PC-9 (cell line): ENCODE data around the gene ITPRIP. TPM values are rescaled to one million over a fixed set of nuclear protein-coding genes. Genes with fewer than 3 reads are reported as not detected.

ENCODE experiments used
- BruUV-seq: library from RNA; stranded (reverse); fragments of 400-500 nt; replicated peaks from 2 replicates; lab custom pipeline; 2021; lab: Mats Ljungman, UMichigan
- CTCF ChIA-PET: fragments of 300-600 bp; sonication (Branson Sonifier 250); formaldehyde crosslinking; loops from one replicate; lab custom pipeline; 2022; ENCODE audit warnings: antibody characterized with exemption; lab: Charles Lee
- POLR2A ChIA-PET: fragments of 300-600 bp; sonication (Branson Sonifier 250); formaldehyde crosslinking; loops from one replicate; lab custom pipeline; 2022; ENCODE audit warnings: antibody characterized with exemption; ENCODE audit not compliant: unreplicated experiment; lab: Charles Lee
- DNase-seq, 2 experiments: peaks; one replicate each; pipeline versions ENCODE4 v3.0.0 to v3.0.0-alpha.2; 2015 to 2022; ENCODE audit warnings: mixed read lengths in 1 of 2
- H2AFZ ChIP-seq: fragments of 200-600 bp; sonication (generic); 2 replicates; pipeline ENCODE4 v1.8.1; 2017; ENCODE audit warnings: antibody characterized with exemption
- H3F3A ChIP-seq: fragments of 200-600 bp; sonication (generic); 2 replicates; pipeline ENCODE4 v1.8.1; 2017; ENCODE audit warnings: antibody characterized with exemption, mild to moderate bottlenecking, low read depth; ENCODE audit not compliant: insufficient read depth
- H3K27ac ChIP-seq: fragments of 200-600 bp; sonication (generic); 2 replicates; pipeline ENCODE4 v1.6.1; 2016; ENCODE audit warnings: mixed run types
- H3K27me3 ChIP-seq: fragments of 200-600 bp; sonication (generic); 2 replicates; pipeline ENCODE4 v1.6.1; 2016; ENCODE audit warnings: low read depth, mixed run types; ENCODE audit not compliant: insufficient read depth
- H3K36me3 ChIP-seq: fragments of 200-600 bp; sonication (generic); 2 replicates; pipeline ENCODE4 v1.6.1; 2016; ENCODE audit warnings: low read depth, mixed run types
- H3K4me1 ChIP-seq: fragments of 200-600 bp; sonication (generic); replicated peaks from 2 replicates; pipeline ENCODE4 v1.6.1; 2016; ENCODE audit warnings: mixed run types; ENCODE audit not compliant: insufficient read depth
- H3K4me2 ChIP-seq: fragments of 200-600 bp; sonication (generic); 2 replicates; pipeline ENCODE4 v1.6.1; 2017; ENCODE audit warnings: mixed run types
- H3K4me3 ChIP-seq: fragments of 200-600 bp; sonication (generic); 2 replicates; pipeline ENCODE4 v1.6.1; 2016; ENCODE audit warnings: mixed run types
- H3K79me2 ChIP-seq: fragments of 200-600 bp; sonication (generic); 2 replicates; pipeline ENCODE4 v1.6.1; 2017; ENCODE audit warnings: low read depth, mixed run types
- H3K9me2 ChIP-seq: fragments of 200-600 bp; sonication (generic); 2 replicates; pipeline ENCODE4 v1.8.1; 2017; ENCODE audit warnings: mild to moderate bottlenecking; ENCODE audit not compliant: insufficient read depth
- H3K9me3 ChIP-seq: fragments of 200-600 bp; sonication (generic); 2 replicates; pipeline ENCODE4 v1.8.1; 2016; ENCODE audit warnings: low read depth; ENCODE audit not compliant: insufficient read depth
- H4K20me1 ChIP-seq: fragments of 200-600 bp; sonication (generic); 2 replicates; pipeline ENCODE4 v1.8.1; 2017; ENCODE audit not compliant: insufficient read depth
- CTCF ChIP-seq: fragments of 200-600 bp; sonication (generic); conservative IDR thresholded peaks from 2 replicates; pipeline ENCODE4 v1.6.1; 2017; ENCODE audit warnings: mixed run types, antibody characterized with exemption, mild to moderate bottlenecking, moderate library complexity
- EZH2 ChIP-seq: fragments of 200-600 bp; sonication (generic); IDR thresholded peaks from 2 replicates; pipeline ENCODE4 v1.8.0; 2017; ENCODE audit warnings: antibody characterized with exemption, low read depth
- intact Hi-C: fragments of 100-400 bp; cut with micrococcal nuclease; formaldehyde crosslinking; loops from one replicate; pipeline ENCODE4 v1.10.0; 2022; ENCODE audit not compliant: unreplicated experiment
- total RNA-seq: library from RNA; stranded (reverse); gene quantifications from 2 replicates; pipeline ENCODE4 v1.2.3, GENCODE V29; 2021

ITPRIP gene
- total RNA-seq, 1 experiment from 2014 or later: 6.7 TPM

- Histone ChIP-seq H3K9me2 (no peaks in the 10 kb centered on the region), H3F3A (peaks cover 46% of the 10 kb centered on the region), H3K27ac (peak overlapping the region; percentile 94), H3K9me3 (no peaks in the 10 kb centered on the region), H3K4me3 (peak overlapping the region; percentile 92), H2AFZ (peak overlapping the region; percentile 20; the same call in 1 of the 2 replicates), H3K27me3 (no peaks in the 10 kb centered on the region), H3K4me1 (peaks cover 65% of the 10 kb centered on the region), H3K36me3 (no peaks in the 10 kb centered on the region), H4K20me1 (no peaks in the 10 kb centered on the region; the same call in 1 of the 2 replicates), H3K79me2 (peaks cover 61% of the 10 kb centered on the region), H3K4me2 (peak overlapping the region; percentile 92)
- POLR2A ChIA-PET: interaction anchor here (0.6 kb wide), 1 partner anchor 14 kb away, joined by 5 read pairs; no protein-coding TSS in a partner anchor
- CTCF ChIA-PET: interaction anchor here (0.7 kb wide), 1 partner anchor 45 kb away, joined by 7 read pairs; no protein-coding TSS in a partner anchor
- BruUV-seq: TSS peak; percentile 45
- TF ChIP-seq CTCF: no peak
- no peak for TF ChIP-seq EZH2
- DNase-seq: peak in 1 of 2 experiments; percentile 57
- intact Hi-C loops: loop anchor here (1.0 to 10.0 kb wide), 2 partner anchors 9 to 442 kb away; no protein-coding TSS in a partner anchor
Observed at GRCh38 chr10:104336821-104337467, 1.3 kb downstream of the ITPRIP start.

GRCh38 chr10:104334965-104335650, 3.2 kb downstream of the ITPRIP start:
- no TSS peak for BruUV-seq
- no peaks in the 10 kb centered on the region; the same call in 1 of the 2 replicates for H4K20me1 ChIP-seq

More at GRCh38 chr10:104334965-104335650, 3.2 kb downstream of the ITPRIP start:
- ChIA-PET CTCF (no interaction called here), POLR2A (interaction anchor here (0.6 kb wide), 1 partner anchor 66 kb away, joined by 4 read pairs; the partner anchor contains the start of gene GSTO2)
- peak overlapping the region; percentile 92 for H3K4me3 ChIP-seq
- no peaks in the 10 kb centered on the region for H3K27me3 ChIP-seq
- H2AFZ ChIP-seq: no peak overlapping the region
- no peaks in the 10 kb centered on the region for H3K9me3 ChIP-seq
- peaks cover 76% of the 10 kb centered on the region for H3K4me1 ChIP-seq
- no peaks in the 10 kb centered on the region for H3K9me2 ChIP-seq
- peak overlapping the region; percentile 92 for H3K4me2 ChIP-seq
- H3K27ac ChIP-seq: peak overlapping the region; percentile 94
- intact Hi-C loops: loop anchor here (10.0 kb wide), 1 partner anchor 440 kb away; no protein-coding TSS in a partner anchor
- H3K79me2 ChIP-seq: peaks cover 73% of the 10 kb centered on the region
- DNase-seq: peak; percentile 65 to 85
- no peaks in the 10 kb centered on the region for H3K36me3 ChIP-seq
- peaks cover 59% of the 10 kb centered on the region for H3F3A ChIP-seq
- no peak for TF ChIP-seq CTCF
- no peak for TF ChIP-seq EZH2
